ENCODE data around the gene VSIG1. TPM values are rescaled to one million over a fixed set of nuclear protein-coding genes. Genes with fewer than 3 reads are reported as not detected.
A peak's percentile ranks its signal among the peaks of the same experiment; 100 is the strongest.

VSIG1 gene
- total RNA-seq, 1 donor from 2014 or later, result not detected

DNA sequence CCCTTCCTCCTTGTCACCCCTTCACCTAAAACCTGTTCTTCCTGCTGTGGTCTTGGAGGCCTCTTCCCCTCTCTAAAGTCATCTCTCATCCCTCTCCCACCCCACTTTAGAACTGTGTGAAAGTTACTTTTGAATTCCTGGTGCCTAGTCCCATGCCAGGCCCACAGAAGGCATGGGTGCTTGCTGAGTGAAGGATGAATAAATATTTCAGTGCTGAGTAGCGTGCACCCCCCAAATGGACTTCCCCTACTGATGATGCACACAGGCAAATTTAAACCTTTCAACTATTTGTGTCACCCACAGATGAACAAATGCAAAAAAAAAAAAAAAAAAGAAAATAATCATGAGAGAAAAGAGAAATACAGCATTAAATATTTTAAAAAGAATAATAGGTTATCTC is 26.7 kb downstream of the VSIG1 start:
- no peak overlapping the region for H3K4me2 ChIP-seq (ENCODE audit: low read length)
- no peaks in the 10 kb centered on the region for H3K27me3 Mint-ChIP-seq (ENCODE audit: low read depth, unreplicated experiment)
- no peak overlapping the region for H3K27ac Mint-ChIP-seq (ENCODE audit: unreplicated experiment)
- no peaks in the 10 kb centered on the region for H3K9me3 Mint-ChIP-seq (ENCODE audit: unreplicated experiment)
- no peaks in the 10 kb centered on the region for H3K79me2 ChIP-seq (ENCODE audit: insufficient read depth, low read length)
- peaks cover 4% of the 10 kb centered on the region for H3K27me3 ChIP-seq (ENCODE audit: insufficient read depth, low read length)
- H2AFZ ChIP-seq (ENCODE audit: low read depth, low read length), result no peak overlapping the region
- no peaks in the 10 kb centered on the region for H4K20me1 ChIP-seq (ENCODE audit: insufficient read depth, low read length)
- H3K9ac ChIP-seq (ENCODE audit: low read length), result no peak overlapping the region
- peaks cover 16% of the 10 kb centered on the region for H3K4me1 ChIP-seq (ENCODE audit: insufficient read depth, low read length)
- H3K4me1 Mint-ChIP-seq (ENCODE audit: low read depth, unreplicated experiment), result peaks cover 8% of the 10 kb centered on the region
- H3K4me3 ChIP-seq (ENCODE audit: insufficient read depth, low read depth, low read length), result no peak overlapping the region
- DNase-seq (ENCODE audit: low read depth) (no peak), FAIRE-seq (no peak)
- no peak overlapping the region for H3K4me3 Mint-ChIP-seq (ENCODE audit: unreplicated experiment)
- TF ChIP-seq, protein P1, sequence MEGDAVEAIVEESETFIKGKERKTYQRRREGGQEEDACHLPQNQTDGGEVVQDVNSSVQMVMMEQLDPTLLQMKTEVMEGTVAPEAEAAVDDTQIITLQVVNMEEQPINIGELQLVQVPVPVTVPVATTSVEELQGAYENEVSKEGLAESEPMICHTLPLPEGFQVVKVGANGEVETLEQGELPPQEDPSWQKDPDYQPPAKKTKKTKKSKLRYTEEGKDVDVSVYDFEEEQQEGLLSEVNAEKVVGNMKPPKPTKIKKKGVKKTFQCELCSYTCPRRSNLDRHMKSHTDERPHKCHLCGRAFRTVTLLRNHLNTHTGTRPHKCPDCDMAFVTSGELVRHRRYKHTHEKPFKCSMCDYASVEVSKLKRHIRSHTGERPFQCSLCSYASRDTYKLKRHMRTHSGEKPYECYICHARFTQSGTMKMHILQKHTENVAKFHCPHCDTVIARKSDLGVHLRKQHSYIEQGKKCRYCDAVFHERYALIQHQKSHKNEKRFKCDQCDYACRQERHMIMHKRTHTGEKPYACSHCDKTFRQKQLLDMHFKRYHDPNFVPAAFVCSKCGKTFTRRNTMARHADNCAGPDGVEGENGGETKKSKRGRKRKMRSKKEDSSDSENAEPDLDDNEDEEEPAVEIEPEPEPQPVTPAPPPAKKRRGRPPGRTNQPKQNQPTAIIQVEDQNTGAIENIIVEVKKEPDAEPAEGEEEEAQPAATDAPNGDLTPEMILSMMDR (IDR thresholded peaks at IDR 0.05; ENCODE audit: insufficient read depth, low read depth, low read length), result no peak
- no peak for TF ChIP-seq EZH2 (IDR thresholded peaks at IDR 0.05; ENCODE audit: insufficient read depth, low read length)
- H3K36me3 Mint-ChIP-seq (ENCODE audit: low read depth, unreplicated experiment), result no peaks in the 10 kb centered on the region
- H3K9me3 ChIP-seq (ENCODE audit: insufficient read depth, low read depth, low read length), result no peaks in the 10 kb centered on the region
- no peak overlapping the region for H3K27ac ChIP-seq (ENCODE audit: low read depth, low read length)
- no peaks in the 10 kb centered on the region for H3K36me3 ChIP-seq (ENCODE audit: insufficient read depth, low read length)

DNA sequence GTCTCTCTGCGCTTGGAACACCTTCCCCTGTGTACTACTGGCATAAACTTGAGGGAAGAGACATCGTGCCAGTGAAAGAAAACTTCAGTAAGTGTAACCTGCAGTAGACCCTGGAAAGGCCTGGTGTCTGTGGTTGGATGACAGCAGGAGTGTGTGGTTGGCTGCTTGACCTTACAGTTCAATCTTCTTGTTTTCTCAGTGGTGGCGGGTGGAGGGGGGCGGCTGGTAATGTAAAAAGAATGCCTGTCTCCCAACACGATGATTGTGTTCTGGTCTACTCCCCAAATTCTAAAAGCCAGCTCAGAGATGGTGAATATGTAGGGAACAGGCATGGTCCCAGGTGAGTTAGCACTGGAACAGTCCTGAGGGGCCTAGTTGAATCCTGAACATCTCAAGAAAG is 27.9 kb downstream of the VSIG1 start:
- H4K20me1 ChIP-seq (ENCODE audit: insufficient read depth, low read length), result no peaks in the 10 kb centered on the region
- no peak overlapping the region for H2AFZ ChIP-seq (ENCODE audit: low read depth, low read length)
- no peaks in the 10 kb centered on the region for H3K9me3 ChIP-seq (ENCODE audit: insufficient read depth, low read depth, low read length)
- peaks cover 4% of the 10 kb centered on the region for H3K27me3 ChIP-seq (ENCODE audit: insufficient read depth, low read length)
- no peaks in the 10 kb centered on the region for H3K36me3 ChIP-seq (ENCODE audit: insufficient read depth, low read length)
- H3K27ac ChIP-seq (ENCODE audit: low read depth, low read length), result no peak overlapping the region
- Mint-ChIP-seq H3K27ac (ENCODE audit: unreplicated experiment) (peak overlapping the region; percentile 74), H3K36me3 (ENCODE audit: low read depth, unreplicated experiment) (no peaks in the 10 kb centered on the region), H3K4me1 (ENCODE audit: low read depth, unreplicated experiment) (peaks cover 8% of the 10 kb centered on the region), H3K27me3 (ENCODE audit: low read depth, unreplicated experiment) (no peaks in the 10 kb centered on the region), H3K9me3 (ENCODE audit: unreplicated experiment) (no peaks in the 10 kb centered on the region), H3K4me3 (ENCODE audit: unreplicated experiment) (no peak overlapping the region)
- no peak for TF ChIP-seq EZH2 (IDR thresholded peaks at IDR 0.05; ENCODE audit: insufficient read depth, low read length)
- TF ChIP-seq, protein P1 (IDR thresholded peaks at IDR 0.05; ENCODE audit: insufficient read depth, low read depth, low read length), result no peak
- no peak overlapping the region for H3K9ac ChIP-seq (ENCODE audit: low read length)
- DNase-seq (ENCODE audit: low read depth), result peak; percentile 80
- peak; percentile 55 for FAIRE-seq
- H3K4me1 ChIP-seq (ENCODE audit: insufficient read depth, low read length), result peaks cover 16% of the 10 kb centered on the region
- H3K4me2 ChIP-seq (ENCODE audit: low read length), result peak overlapping the region; percentile 67
- no peaks in the 10 kb centered on the region for H3K79me2 ChIP-seq (ENCODE audit: insufficient read depth, low read length)
- H3K4me3 ChIP-seq (ENCODE audit: insufficient read depth, low read depth, low read length), result no peak overlapping the region

- Histone ChIP-seq H3K4me3 (ENCODE audit: insufficient read depth, low read depth, low read length) (no peak overlapping the region), H3K4me1 (ENCODE audit: insufficient read depth, low read length) (no peaks in the 10 kb centered on the region), H2AFZ (ENCODE audit: low read depth, low read length) (no peak overlapping the region), H3K27me3 (ENCODE audit: insufficient read depth, low read length) (no peaks in the 10 kb centered on the region), H3K27ac (ENCODE audit: low read depth, low read length) (no peak overlapping the region), H3K36me3 (ENCODE audit: insufficient read depth, low read length) (peaks cover 3% of the 10 kb centered on the region), H3K9me3 (ENCODE audit: insufficient read depth, low read depth, low read length) (no peaks in the 10 kb centered on the region), H3K9ac (ENCODE audit: low read length) (no peak overlapping the region), H3K79me2 (ENCODE audit: insufficient read depth, low read length) (no peaks in the 10 kb centered on the region), H3K4me2 (ENCODE audit: low read length) (no peak overlapping the region), H4K20me1 (ENCODE audit: insufficient read depth, low read length) (no peaks in the 10 kb centered on the region)
- Mint-ChIP-seq H3K27me3 (ENCODE audit: low read depth, unreplicated experiment) (no peaks in the 10 kb centered on the region), H3K4me3 (ENCODE audit: unreplicated experiment) (no peak overlapping the region), H3K27ac (ENCODE audit: unreplicated experiment) (no peak overlapping the region), H3K4me1 (ENCODE audit: low read depth, unreplicated experiment) (no peaks in the 10 kb centered on the region), H3K36me3 (ENCODE audit: low read depth, unreplicated experiment) (no peaks in the 10 kb centered on the region), H3K9me3 (ENCODE audit: unreplicated experiment) (no peaks in the 10 kb centered on the region)
- FAIRE-seq (peak; percentile 90), DNase-seq (ENCODE audit: low read depth) (no peak)
- TF ChIP-seq, protein P1 (IDR thresholded peaks at IDR 0.05; ENCODE audit: insufficient read depth, low read depth, low read length), result no peak
- TF ChIP-seq EZH2 (IDR thresholded peaks at IDR 0.05; ENCODE audit: insufficient read depth, low read length), result no peak
Measured at GRCh38 chrX:108081110-108081509, 36.2 kb downstream of the VSIG1 start.

Data from astrocyte (in vitro differentiated cells and primary cell).